ENCODE data around the gene RHOXF1. TPM values are rescaled to one million over a fixed set of nuclear protein-coding genes. Genes with fewer than 3 reads are reported as not detected.
"Not testable (repeated sequence)": the region's sequence is repeated elsewhere in the genome, so short reads cannot be mapped to it uniquely, and the experiment has no call there.

Gene RHOXF1
- total RNA-seq, 1 donor from 2014 or later: not detected

GRCh38 chrX:120144178-120144844, 28.6 kb upstream of the RHOXF1 start:
- Mint-ChIP-seq H3K9me3 (peaks cover 15% of the 10 kb centered on the region), H3K36me3 (no peaks in the 10 kb centered on the region), H3K27me3 (no peaks in the 10 kb centered on the region), H3K4me3 (peak overlapping the region; percentile 46), H3K27ac (peak overlapping the region; percentile 48), H3K4me1 (ENCODE audit: unreplicated experiment) (peaks cover 8% of the 10 kb centered on the region)
- no peak for DNase-seq (ENCODE audit: extremely low spot score, unreplicated experiment)
- TF ChIP-seq, protein P1, sequence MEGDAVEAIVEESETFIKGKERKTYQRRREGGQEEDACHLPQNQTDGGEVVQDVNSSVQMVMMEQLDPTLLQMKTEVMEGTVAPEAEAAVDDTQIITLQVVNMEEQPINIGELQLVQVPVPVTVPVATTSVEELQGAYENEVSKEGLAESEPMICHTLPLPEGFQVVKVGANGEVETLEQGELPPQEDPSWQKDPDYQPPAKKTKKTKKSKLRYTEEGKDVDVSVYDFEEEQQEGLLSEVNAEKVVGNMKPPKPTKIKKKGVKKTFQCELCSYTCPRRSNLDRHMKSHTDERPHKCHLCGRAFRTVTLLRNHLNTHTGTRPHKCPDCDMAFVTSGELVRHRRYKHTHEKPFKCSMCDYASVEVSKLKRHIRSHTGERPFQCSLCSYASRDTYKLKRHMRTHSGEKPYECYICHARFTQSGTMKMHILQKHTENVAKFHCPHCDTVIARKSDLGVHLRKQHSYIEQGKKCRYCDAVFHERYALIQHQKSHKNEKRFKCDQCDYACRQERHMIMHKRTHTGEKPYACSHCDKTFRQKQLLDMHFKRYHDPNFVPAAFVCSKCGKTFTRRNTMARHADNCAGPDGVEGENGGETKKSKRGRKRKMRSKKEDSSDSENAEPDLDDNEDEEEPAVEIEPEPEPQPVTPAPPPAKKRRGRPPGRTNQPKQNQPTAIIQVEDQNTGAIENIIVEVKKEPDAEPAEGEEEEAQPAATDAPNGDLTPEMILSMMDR (conservative IDR thresholded peaks at IDR 0.05): no peak

GRCh38 chrX:120140293-120140981, 24.7 kb upstream of the RHOXF1 start:
- Mint-ChIP-seq H3K4me1 (ENCODE audit: unreplicated experiment) (peaks cover 8% of the 10 kb centered on the region), H3K36me3 (no peaks in the 10 kb centered on the region), H3K9me3 (no peaks in the 10 kb centered on the region), H3K27ac (no peak overlapping the region), H3K4me3 (no peak overlapping the region), H3K27me3 (no peaks in the 10 kb centered on the region)
- no peak for DNase-seq (ENCODE audit: extremely low spot score, unreplicated experiment)
- TF ChIP-seq, protein P1 (conservative IDR thresholded peaks at IDR 0.05): no peak

GRCh38 chrX:120137439-120137838, 21.7 kb upstream of the RHOXF1 start:
- Mint-ChIP-seq H3K9me3 (no peaks in the 10 kb centered on the region), H3K27me3 (no peaks in the 10 kb centered on the region), H3K4me1 (ENCODE audit: unreplicated experiment) (no peaks in the 10 kb centered on the region), H3K36me3 (no peaks in the 10 kb centered on the region), H3K4me3 (no peak overlapping the region), H3K27ac (no peak overlapping the region)
- DNase-seq (ENCODE audit: extremely low spot score, unreplicated experiment): no peak
- TF ChIP-seq, protein P1 (conservative IDR thresholded peaks at IDR 0.05): no peak

- H3K4me3 Mint-ChIP-seq: no peak overlapping the region
- no peaks in the 10 kb centered on the region for H3K27me3 Mint-ChIP-seq
- H3K36me3 Mint-ChIP-seq: no peaks in the 10 kb centered on the region
- no peak for DNase-seq (ENCODE audit: extremely low spot score, unreplicated experiment)
- no peaks in the 10 kb centered on the region for H3K9me3 Mint-ChIP-seq
- no peaks in the 10 kb centered on the region for H3K4me1 Mint-ChIP-seq (ENCODE audit: unreplicated experiment)
- H3K27ac Mint-ChIP-seq: no peak overlapping the region
- TF ChIP-seq, protein P1 (conservative IDR thresholded peaks at IDR 0.05): no peak
These were observed 21.1 kb upstream of the RHOXF1 start for GRCh38 chrX:120136840-120137239.

DNA sequence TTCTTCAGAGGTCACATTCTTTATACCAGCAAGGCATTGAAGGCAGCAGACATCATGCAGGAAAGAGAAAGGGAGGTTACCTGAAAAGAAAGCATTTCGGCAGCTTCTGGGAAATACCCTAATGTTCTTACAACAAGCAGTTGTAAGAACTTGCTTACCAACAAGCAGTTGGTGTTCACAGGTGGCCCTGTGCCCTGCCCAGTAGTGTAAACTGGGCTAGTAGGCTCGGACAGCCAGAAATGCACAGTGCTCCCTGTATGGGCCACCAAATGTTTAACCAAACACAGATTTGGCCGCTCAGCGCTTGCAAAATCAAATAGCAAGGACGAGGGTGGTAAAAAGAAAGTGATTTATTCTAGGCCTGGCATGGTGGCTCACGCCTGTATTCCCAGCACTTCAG, 20.4 kb upstream of the RHOXF1 start:
- TF ChIP-seq, protein P1 (conservative IDR thresholded peaks at IDR 0.05): no peak
- no peak overlapping the region for H3K27ac Mint-ChIP-seq
- H3K27me3 Mint-ChIP-seq: no peaks in the 10 kb centered on the region
- no peaks in the 10 kb centered on the region for H3K9me3 Mint-ChIP-seq
- H3K36me3 Mint-ChIP-seq: no peaks in the 10 kb centered on the region
- no peak overlapping the region for H3K4me3 Mint-ChIP-seq
- no peak for DNase-seq (ENCODE audit: extremely low spot score, unreplicated experiment)
- no peaks in the 10 kb centered on the region for H3K4me1 Mint-ChIP-seq (ENCODE audit: unreplicated experiment)

- H3K36me3 Mint-ChIP-seq; H3K9me3 Mint-ChIP-seq; H3K4me1 Mint-ChIP-seq (ENCODE audit: unreplicated experiment); H3K4me3 Mint-ChIP-seq; H3K27ac Mint-ChIP-seq; DNase-seq (ENCODE audit: extremely low spot score, unreplicated experiment); H3K27me3 Mint-ChIP-seq: not testable (repeated sequence)
These were observed 12.7 kb upstream of the RHOXF1 start for GRCh38 chrX:120128306-120128846.
